CD14-positive monocyte (primary cell): ENCODE data around the gene RPLP2. TPM values are rescaled to one million over a fixed set of nuclear protein-coding genes. Genes with fewer than 3 reads are reported as not detected.
A peak's percentile ranks its signal among the peaks of the same experiment; 100 is the strongest.

Experiments
- DNase-seq, 3 donors: peaks; one replicate each; pipeline ENCODE4 v3.0.0-alpha.2; 2011 to 2022
- H2AFZ ChIP-seq: 2 replicates; pipeline ENCODE4 v1.6.0; 2012; ENCODE audit warnings: mild to moderate bottlenecking, low read depth, low read length, inconsistent platforms; ENCODE audit not compliant: insufficient read depth, poor library complexity, severe bottlenecking
- H3K27ac ChIP-seq, 2 donors: 1 replicate in 1 of 2; 2 replicates in 1 of 2; pipeline ENCODE4 v1.5.1; 2012 to 2013; ENCODE audit warnings: low read length in 2 of 2, control low read depth in 1 of 2, inconsistent platforms in 1 of 2, low read depth in 1 of 2, mild to moderate bottlenecking in 1 of 2
- H3K27me3 ChIP-seq, 2 donors: one replicate each; pipeline versions ENCODE4 v1.6.0 to v1.6.1; 2011 to 2013; ENCODE audit warnings: low read length in 2 of 2; ENCODE audit not compliant: control insufficient read depth in 2 of 2, insufficient read depth in 2 of 2
- H3K36me3 ChIP-seq, 2 donors: replicated peaks in 1 of 2; 1 replicate in 1 of 2; 2 replicates in 1 of 2; pipeline versions ENCODE4 v1.5.1 to v1.6.1; 2012 to 2013; ENCODE audit warnings: low read length in 2 of 2, control low read depth in 1 of 2, inconsistent platforms in 1 of 2, mild to moderate bottlenecking in 1 of 2; ENCODE audit not compliant: insufficient read depth in 2 of 2, control insufficient read depth in 1 of 2
- H3K4me1 ChIP-seq, 2 donors: 1 replicate in 1 of 2; 2 replicates in 1 of 2; pipeline versions ENCODE4 v1.5.1 to v1.6.1; 2012 to 2013; ENCODE audit warnings: low read length in 2 of 2, control low read depth in 1 of 2, inconsistent platforms in 1 of 2, mild to moderate bottlenecking in 1 of 2, moderate library complexity in 1 of 2; ENCODE audit not compliant: insufficient read depth in 2 of 2, control insufficient read depth in 1 of 2
- H3K4me2 ChIP-seq: replicated peaks from 2 replicates; pipeline ENCODE3; 2012; ENCODE audit warnings: low read length, moderate library complexity, mild to moderate bottlenecking; ENCODE audit not compliant: poor library complexity, severe bottlenecking; ENCODE audit errors: extremely low read depth
- H3K4me3 ChIP-seq, 3 experiments: fragments of 200-600 bp in 1 of 3; sonication (generic) in 1 of 3; replicated peaks in 1 of 3; 1 replicate in 2 of 3; 2 replicates in 1 of 3; pipeline ENCODE4 v1.5.1; 2011 to 2013; ENCODE audit warnings: low read length in 3 of 3, mild to moderate bottlenecking in 3 of 3, control low read depth in 2 of 3, low read depth in 2 of 3, inconsistent platforms in 1 of 3, moderate library complexity in 1 of 3
- H3K79me2 ChIP-seq: 2 replicates; pipeline ENCODE4 v1.6.0; 2012; ENCODE audit warnings: mild to moderate bottlenecking, control low read depth, inconsistent platforms, low read length, moderate library complexity; ENCODE audit not compliant: insufficient read depth
- H3K9ac ChIP-seq: 2 replicates; pipeline ENCODE4 v1.6.0; 2017; ENCODE audit warnings: low read length, mild to moderate bottlenecking; ENCODE audit not compliant: insufficient read depth, poor library complexity, severe bottlenecking
- H3K9me3 ChIP-seq, 2 donors: replicated peaks in 1 of 2; 1 replicate in 1 of 2; 2 replicates in 1 of 2; pipeline versions ENCODE4 v1.5.1 to v1.6.1; 2012 to 2013; ENCODE audit warnings: low read length in 2 of 2, control low read depth in 1 of 2; ENCODE audit not compliant: control insufficient read depth in 1 of 2, insufficient read depth in 1 of 2
- H4K20me1 ChIP-seq: 2 replicates; pipeline ENCODE4 v1.6.0; 2012; ENCODE audit warnings: mild to moderate bottlenecking, low read length, control low read depth, moderate library complexity; ENCODE audit not compliant: insufficient read depth
- H3K27ac Mint-ChIP-seq, 7 donors: one replicate each; pipeline ENCODE4 v1.8.0; 2020; ENCODE audit warnings: mild to moderate bottlenecking in 7 of 7, mixed read lengths in 7 of 7, moderate library complexity in 6 of 7, inconsistent platforms in 2 of 7
- H3K27me3 Mint-ChIP-seq, 3 donors: one replicate each; pipeline ENCODE4 v1.8.0; 2021 to 2022; ENCODE audit warnings: low read depth in 3 of 3, mild to moderate bottlenecking in 3 of 3, mixed read lengths in 3 of 3, moderate library complexity in 3 of 3, inconsistent platforms in 1 of 3
- H3K36me3 Mint-ChIP-seq, 2 donors: one replicate each; pipeline ENCODE4 v1.8.0; 2020; ENCODE audit warnings: mixed read lengths in 2 of 2, inconsistent platforms in 1 of 2, mild to moderate bottlenecking in 1 of 2
- H3K4me1 Mint-ChIP-seq: one replicate; pipeline ENCODE4 v1.8.0; 2020; ENCODE audit warnings: mild to moderate bottlenecking, mixed read lengths
- H3K4me3 Mint-ChIP-seq, 2 donors: one replicate each; pipeline ENCODE4 v1.8.0; 2020; ENCODE audit warnings: mild to moderate bottlenecking in 2 of 2, mixed read lengths in 2 of 2, moderate library complexity in 1 of 2
- H3K9me3 Mint-ChIP-seq, 7 donors: one replicate each; pipeline ENCODE4 v1.8.0; 2020 to 2022; ENCODE audit warnings: mixed read lengths in 7 of 7, mild to moderate bottlenecking in 6 of 7, moderate library complexity in 6 of 7, inconsistent platforms in 2 of 7
- CTCF ChIP-seq: fragments of 200-600 bp; IDR thresholded peaks from one replicate; pipeline ENCODE4 v1.8.0; 2022; ENCODE audit warnings: antibody characterized with exemption, mild to moderate bottlenecking
- WGBS: methylation state at CpG from one replicate; pipeline ENCODE4 v1.1.5; 2013; ENCODE audit warnings: missing lambda C conversion rate; ENCODE audit not compliant: insufficient coverage; 5-methylcytosine and 5-hydroxymethylcytosine counted together
- intact Hi-C, 2 donors: fragments of 100-400 bp; cut with micrococcal nuclease; formaldehyde crosslinking; loops; one replicate each; pipeline versions ENCODE4 v1.15.0 to v1.15.1; 2023
- polyA plus RNA-seq, 3 donors: library from polyadenylated mRNA; depleted of rRNA in 1 of 3; unstranded in 2 of 3; stranded (reverse) in 1 of 3; fragments of 300-500 nt in 2 of 3; fragments of >200 nt in 1 of 3; fragmentation: Illumina TruSeq in 2 of 3; gene quantifications; 1 replicate in 2 of 3; 2 replicates in 1 of 3; pipeline ENCODE4 v1.2.3, GENCODE V29; 2012 to 2021

Gene RPLP2
- polyA plus RNA-seq, 3 donors: 879 to 1,191 (median 990) TPM

GRCh38 chr11:844693-845644 is 35.2 kb downstream of the RPLP2 start:
- peak overlapping the region in 2 of 3 experiments; percentile 92 to 94 for H3K4me3 ChIP-seq
- WGBS: 43% methylated on average over 14 of the region's 31 CpGs
- H3K36me3 Mint-ChIP-seq: peaks cover 9 to 10% of the 10 kb centered on the region in 2 donors
- peak overlapping the region in 1 of 2 donors; percentile 93 for H3K27ac ChIP-seq
- H3K4me1 Mint-ChIP-seq: peaks cover 49% of the 10 kb centered on the region
- H4K20me1 ChIP-seq: peaks cover 69% of the 10 kb centered on the region
- peak overlapping the region; percentile 88 for H3K4me2 ChIP-seq
- peaks cover 4 to 6% of the 10 kb centered on the region in 2 donors for H3K36me3 ChIP-seq
- TF ChIP-seq CTCF: no peak
- intact Hi-C loops: loop anchor here (5.0 kb wide), 3 partner anchors 38 to 82 kb away; partner anchors contain the start of genes AP2A2 (in 1 of the 2), PIDD1 (in 1 of the 2) and RPLP2 (in 1 of the 2)
- no peaks in the 10 kb centered on the region for H3K9me3 ChIP-seq
- H3K79me2 ChIP-seq: peaks cover 23% of the 10 kb centered on the region
- peak overlapping the region; percentile 95 for H3K9ac ChIP-seq
- H3K27me3 ChIP-seq: peaks cover 6 to 14% of the 10 kb centered on the region in 2 donors
- H2AFZ ChIP-seq: no peak overlapping the region
- H3K9me3 Mint-ChIP-seq: peaks cover 0 to 3% (median 0%) of the 10 kb centered on the region in 7 donors
- peak overlapping the region; percentile 74 to 81 for H3K4me3 Mint-ChIP-seq
- peaks cover 52 to 81% of the 10 kb centered on the region in 2 donors for H3K4me1 ChIP-seq
- H3K27ac Mint-ChIP-seq: peak overlapping the region; percentile 57 to 88 (median 78)
- DNase-seq: peak; percentile 65 to 83 (median 80)
- peaks cover 10 to 31% (median 20%) of the 10 kb centered on the region in 3 donors for H3K27me3 Mint-ChIP-seq

GRCh38 chr11:845872-846495 is 36.2 kb downstream of the RPLP2 start:
- Histone ChIP-seq H3K4me1 (peaks cover 47 to 71% of the 10 kb centered on the region in 2 donors), H4K20me1 (peaks cover 69% of the 10 kb centered on the region), H3K27ac (no peak overlapping the region), H3K36me3 (no peaks in the 10 kb centered on the region), H3K79me2 (peaks cover 13% of the 10 kb centered on the region), H3K9me3 (no peaks in the 10 kb centered on the region), H3K4me3 (no peak overlapping the region), H2AFZ (no peak overlapping the region), H3K9ac (no peak overlapping the region), H3K4me2 (no peak overlapping the region), H3K27me3 (peaks cover 6 to 24% of the 10 kb centered on the region in 2 donors)
- no peak overlapping the region for H3K4me3 Mint-ChIP-seq
- intact Hi-C loops: loop anchor here (5.0 kb wide), 2 partner anchors 71 to 81 kb away; partner anchors contain the start of gene AP2A2 (in 1 of the 2)
- peak overlapping the region in 2 of 7 donors; percentile 30 to 41 for H3K27ac Mint-ChIP-seq
- no peak for TF ChIP-seq CTCF
- peaks cover 10 to 41% (median 28%) of the 10 kb centered on the region in 3 donors for H3K27me3 Mint-ChIP-seq
- DNase-seq: no peak
- peaks cover 2 to 3% of the 10 kb centered on the region in 2 donors for H3K36me3 Mint-ChIP-seq
- WGBS: 48% methylated on average over 8 of the region's 8 CpGs
- peaks cover 0 to 3% (median 0%) of the 10 kb centered on the region in 7 donors for H3K9me3 Mint-ChIP-seq
- peaks cover 39% of the 10 kb centered on the region for H3K4me1 Mint-ChIP-seq
